SW 1271 (cell line): ENCODE data around the gene DYNC1I1.
"Not testable (repeated sequence)": the region's sequence is repeated elsewhere in the genome, so short reads cannot be mapped to it uniquely, and the experiment has no call there.

ENCODE experiments used
- DNase-seq, 2 experiments: peaks; one replicate each; lab custom pipeline; 2025; lab: John Stamatoyannopoulos, UW

The DYNC1I1 gene

GRCh38 chr7:95908499-95908898 lies 136.1 kb downstream of the DYNC1I1 start:
- DNase-seq = no peak

GRCh38 chr7:95910341-95910740 lies 138.0 kb downstream of the DYNC1I1 start:
- no peak for DNase-seq

GRCh38 chr7:95915731-95916130 lies 143.4 kb downstream of the DYNC1I1 start:
- no peak for DNase-seq

- peak; percentile 6 to 41 for DNase-seq
Observed at GRCh38 chr7:95916573-95917297, 144.4 kb downstream of the DYNC1I1 start.

GRCh38 chr7:95917634-95918033 lies 145.3 kb downstream of the DYNC1I1 start:
- no peak for DNase-seq

GRCh38 chr7:95919556-95919955 lies 147.2 kb downstream of the DYNC1I1 start:
- no peak for DNase-seq

- no peak for DNase-seq
Observed at GRCh38 chr7:95921543-95921942, 149.2 kb downstream of the DYNC1I1 start.

GRCh38 chr7:95922191-95922590 lies 149.8 kb downstream of the DYNC1I1 start:
- DNase-seq = no peak

GRCh38 chr7:95925236-95925635 lies 152.9 kb downstream of the DYNC1I1 start:
- DNase-seq = no peak

GRCh38 chr7:95925971-95926370 lies 153.6 kb downstream of the DYNC1I1 start:
- DNase-seq = no peak

- no peak for DNase-seq
Observed at GRCh38 chr7:95927756-95928155, 155.4 kb downstream of the DYNC1I1 start.

- DNase-seq = no peak
Observed at GRCh38 chr7:95929710-95930280, 157.4 kb downstream of the DYNC1I1 start.

- DNase-seq = no peak
Observed at GRCh38 chr7:95931460-95932232, 159.3 kb downstream of the DYNC1I1 start.

GRCh38 chr7:95933618-95934017 lies 161.3 kb downstream of the DYNC1I1 start:
- DNase-seq = no peak

- DNase-seq = not testable (repeated sequence)
Observed at GRCh38 chr7:95944867-95945266, 172.5 kb downstream of the DYNC1I1 start.

- DNase-seq = no peak
Observed at GRCh38 chr7:95950698-95951097, 178.3 kb downstream of the DYNC1I1 start.

GRCh38 chr7:95951531-95951930 lies 179.2 kb downstream of the DYNC1I1 start:
- no peak for DNase-seq

- DNase-seq = no peak
Observed at GRCh38 chr7:95951997-95952795, 179.8 kb downstream of the DYNC1I1 start.

- no peak for DNase-seq
Observed at GRCh38 chr7:95952851-95953250, 180.5 kb downstream of the DYNC1I1 start.

GRCh38 chr7:95955748-95956147 lies 183.4 kb downstream of the DYNC1I1 start:
- no peak for DNase-seq

- DNase-seq = no peak
Observed at GRCh38 chr7:95957510-95957909, 185.2 kb downstream of the DYNC1I1 start.

- DNase-seq = no peak
Observed at GRCh38 chr7:95960706-95961244, 188.4 kb downstream of the DYNC1I1 start.
